Activated CD4-positive, alpha-beta T cell treated with anti-CD3 and anti-CD28 coated beads for 36 hours (primary cell): Measurements from ENCODE around the gene SORCS2. TPM values are rescaled to one million over a fixed set of nuclear protein-coding genes. Genes with fewer than 3 reads are reported as not detected.

Experiments used
- ATAC-seq: fragments of 200-7000 bp; cut with Tn5 transposase; one replicate; pipeline ENCODE4 v1.10.0; 2021; ENCODE audit warnings: mild to moderate bottlenecking, moderate library complexity
- CTCF ChIA-PET: fragments of 350-600 bp; sonication (Branson Sonifier 250); formaldehyde crosslinking; loops from one replicate; lab custom pipeline; 2021; ENCODE audit warnings: antibody characterized with exemption; lab: Charles Lee
- POLR2A ChIA-PET: fragments of 350-600 bp; sonication (Branson Sonifier 250); formaldehyde crosslinking; loops from one replicate; lab custom pipeline; 2021; ENCODE audit warnings: antibody characterized with exemption, inconsistent platforms; lab: Charles Lee
- DNase-seq: peaks from one replicate; pipeline ENCODE4 v3.0.0-alpha.2; 2020
- H3K27ac Mint-ChIP-seq: one replicate; pipeline ENCODE4 v1.8.0; 2021; ENCODE audit warnings: mixed read lengths
- H3K27me3 Mint-ChIP-seq: one replicate; pipeline ENCODE4 v1.8.0; 2021; ENCODE audit warnings: mixed read lengths
- H3K36me3 Mint-ChIP-seq: one replicate; pipeline ENCODE4 v1.8.0; 2021; ENCODE audit warnings: low read depth, mixed read lengths
- H3K4me1 Mint-ChIP-seq: one replicate; pipeline ENCODE4 v1.8.0; 2021; ENCODE audit warnings: mixed read lengths
- H3K4me3 Mint-ChIP-seq: one replicate; pipeline ENCODE4 v1.8.0; 2021; ENCODE audit warnings: mild to moderate bottlenecking, moderate library complexity, mixed read lengths
- H3K9me3 Mint-ChIP-seq: one replicate; pipeline ENCODE4 v1.8.0; 2021; ENCODE audit warnings: low read depth, mixed read lengths
- intact Hi-C, 2 experiments: fragments of 100-400 bp; cut with DNase I in 1 of 2; cut with micrococcal nuclease in 1 of 2; formaldehyde crosslinking; loops; one replicate each; pipeline versions ENCODE4 v1.14.2 to v1.15.1; 2022 to 2024; cut with DNase I, micrococcal nuclease
- total RNA-seq, 2 experiments: library from RNA; stranded (reverse); gene quantifications; one replicate each; pipeline ENCODE4 v1.2.3, GENCODE V29; 2021

The SORCS2 gene
- total RNA-seq, 2 experiments from 2014 or later, result 0.04 TPM; not detected in 1

- H3K27me3 Mint-ChIP-seq, result peaks cover 2% of the 10 kb centered on the region
- intact Hi-C loops, result no loop called here
- H3K4me1 Mint-ChIP-seq, result no peaks in the 10 kb centered on the region
- peaks cover 2% of the 10 kb centered on the region for H3K9me3 Mint-ChIP-seq
- ATAC-seq (no peak), DNase-seq (no peak)
- CTCF ChIA-PET, result interaction anchor here (0.6 to 1.1 kb wide), 2 partner anchors 29 to 1118 kb away, joined by 3 read pairs; no protein-coding TSS in a partner anchor
- H3K36me3 Mint-ChIP-seq, result no peaks in the 10 kb centered on the region
- H3K27ac Mint-ChIP-seq, result no peak overlapping the region
- no peak overlapping the region for H3K4me3 Mint-ChIP-seq
- POLR2A ChIA-PET, result no interaction called here
Observed at GRCh38 chr4:7366180-7366945, 174.0 kb downstream of the SORCS2 start.

GRCh38 chr4:7366954-7367353, 174.6 kb downstream of the SORCS2 start:
- no peak for ATAC-seq
- H3K4me1 Mint-ChIP-seq, result no peaks in the 10 kb centered on the region
- no peaks in the 10 kb centered on the region for H3K36me3 Mint-ChIP-seq
- no peak overlapping the region for H3K27ac Mint-ChIP-seq
- no peak overlapping the region for H3K4me3 Mint-ChIP-seq
- DNase-seq, result no peak
- peaks cover 2% of the 10 kb centered on the region for H3K27me3 Mint-ChIP-seq
- peaks cover 2% of the 10 kb centered on the region for H3K9me3 Mint-ChIP-seq
- ChIA-PET POLR2A (no interaction called here), CTCF (interaction anchor here (0.6 to 1.1 kb wide), 2 partner anchors 29 to 1118 kb away, joined by 3 read pairs; no protein-coding TSS in a partner anchor)
- intact Hi-C loops, result no loop called here

GRCh38 chr4:7367406-7367805, 175.1 kb downstream of the SORCS2 start:
- intact Hi-C loops, result no loop called here
- Mint-ChIP-seq H3K4me1 (no peaks in the 10 kb centered on the region), H3K4me3 (no peak overlapping the region), H3K27me3 (peaks cover 2% of the 10 kb centered on the region), H3K36me3 (no peaks in the 10 kb centered on the region), H3K27ac (no peak overlapping the region), H3K9me3 (peaks cover 2% of the 10 kb centered on the region)
- no peak for ATAC-seq
- DNase-seq, result no peak
- ChIA-PET CTCF (interaction anchor here (0.6 to 1.1 kb wide), 2 partner anchors 30 to 1119 kb away, joined by 3 read pairs; no protein-coding TSS in a partner anchor), POLR2A (no interaction called here)

DNA sequence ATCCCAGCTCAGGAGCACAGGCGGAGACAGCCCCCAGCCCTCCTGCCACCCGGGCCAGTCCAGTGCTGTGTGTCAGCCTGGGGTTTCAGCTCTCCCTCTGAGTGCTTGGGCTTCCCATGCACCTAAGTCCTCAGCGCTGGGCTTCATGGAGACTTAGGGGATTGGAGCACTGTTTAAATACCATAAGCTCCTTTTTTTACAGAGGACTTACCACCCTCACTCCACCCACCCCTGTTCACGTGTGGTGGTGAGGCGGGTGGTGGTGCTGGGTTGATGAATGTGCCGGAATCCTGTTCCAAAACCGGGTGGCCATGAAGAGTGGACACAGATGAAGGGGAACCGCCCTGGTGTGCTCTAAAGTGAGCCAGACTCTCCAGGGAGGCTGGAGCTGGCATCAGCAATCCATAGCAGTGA, 175.5 kb downstream of the SORCS2 start:
- DNase-seq (no peak), ATAC-seq (no peak)
- ChIA-PET CTCF (no interaction called here), POLR2A (no interaction called here)
- Mint-ChIP-seq H3K4me1 (no peaks in the 10 kb centered on the region), H3K9me3 (peaks cover 2% of the 10 kb centered on the region), H3K4me3 (no peak overlapping the region), H3K36me3 (no peaks in the 10 kb centered on the region), H3K27ac (no peak overlapping the region), H3K27me3 (peaks cover 2% of the 10 kb centered on the region)
- intact Hi-C loops, result no loop called here

- DNase-seq (no peak), ATAC-seq (no peak)
- Mint-ChIP-seq H3K27me3 (peaks cover 2% of the 10 kb centered on the region), H3K36me3 (no peaks in the 10 kb centered on the region), H3K4me3 (no peak overlapping the region), H3K9me3 (peaks cover 2% of the 10 kb centered on the region), H3K4me1 (no peaks in the 10 kb centered on the region), H3K27ac (no peak overlapping the region)
- POLR2A ChIA-PET, result no interaction called here
- intact Hi-C loops, result no loop called here
- CTCF ChIA-PET, result no interaction called here
Observed at GRCh38 chr4:7368296-7368695, 176.0 kb downstream of the SORCS2 start.

- no peaks in the 10 kb centered on the region for H3K9me3 Mint-ChIP-seq
- H3K27me3 Mint-ChIP-seq, result peaks cover 2% of the 10 kb centered on the region
- ATAC-seq (no peak), DNase-seq (no peak)
- no peak overlapping the region for H3K4me3 Mint-ChIP-seq
- ChIA-PET POLR2A (no interaction called here), CTCF (no interaction called here)
- no peaks in the 10 kb centered on the region for H3K4me1 Mint-ChIP-seq
- H3K36me3 Mint-ChIP-seq, result no peaks in the 10 kb centered on the region
- H3K27ac Mint-ChIP-seq, result no peak overlapping the region
- intact Hi-C loops, result no loop called here
Observed at GRCh38 chr4:7369511-7369910, 177.2 kb downstream of the SORCS2 start.

DNA sequence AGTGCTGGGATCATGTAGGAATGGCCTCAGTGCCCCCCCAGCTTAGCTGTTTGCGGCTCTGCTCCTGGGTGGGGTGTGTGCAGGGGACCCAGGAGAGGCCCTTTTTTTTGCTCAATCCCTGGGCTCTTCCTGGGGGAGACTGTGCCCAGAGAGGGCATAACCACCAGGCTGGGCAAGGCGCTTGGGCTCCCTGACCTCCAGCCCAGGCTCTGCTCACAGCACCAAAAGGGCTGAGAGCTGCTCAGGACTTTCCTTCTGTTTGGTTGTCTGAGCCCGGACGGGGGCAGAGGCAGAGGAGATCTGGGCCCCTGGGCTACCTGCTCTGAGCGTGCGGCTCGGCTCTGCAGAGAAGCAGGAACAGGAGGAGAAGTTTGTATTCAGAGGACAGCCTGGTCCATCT, 177.7 kb downstream of the SORCS2 start:
- POLR2A ChIA-PET, result no interaction called here
- H3K27ac Mint-ChIP-seq, result no peak overlapping the region
- H3K9me3 Mint-ChIP-seq, result no peaks in the 10 kb centered on the region
- H3K4me3 Mint-ChIP-seq, result no peak overlapping the region
- CTCF ChIA-PET, result no interaction called here
- H3K4me1 Mint-ChIP-seq, result no peaks in the 10 kb centered on the region
- H3K27me3 Mint-ChIP-seq, result peaks cover under 1% of the 10 kb centered on the region
- no peaks in the 10 kb centered on the region for H3K36me3 Mint-ChIP-seq
- intact Hi-C loops, result no loop called here
- ATAC-seq (no peak), DNase-seq (no peak)

GRCh38 chr4:7371210-7371941, 179.0 kb downstream of the SORCS2 start:
- no peak for DNase-seq
- no peak overlapping the region for H3K4me3 Mint-ChIP-seq
- no peaks in the 10 kb centered on the region for H3K36me3 Mint-ChIP-seq
- H3K4me1 Mint-ChIP-seq, result no peaks in the 10 kb centered on the region
- POLR2A ChIA-PET, result no interaction called here
- H3K9me3 Mint-ChIP-seq, result no peaks in the 10 kb centered on the region
- intact Hi-C loops, result no loop called here
- H3K27me3 Mint-ChIP-seq, result peaks cover 4% of the 10 kb centered on the region
- CTCF ChIA-PET, result no interaction called here
- H3K27ac Mint-ChIP-seq, result no peak overlapping the region
- no peak for ATAC-seq

GRCh38 chr4:7372673-7373072, 180.3 kb downstream of the SORCS2 start:
- intact Hi-C loops, result no loop called here
- Mint-ChIP-seq H3K4me3 (no peak overlapping the region), H3K4me1 (no peaks in the 10 kb centered on the region), H3K27ac (no peak overlapping the region), H3K9me3 (no peaks in the 10 kb centered on the region), H3K27me3 (peaks cover 10% of the 10 kb centered on the region), H3K36me3 (no peaks in the 10 kb centered on the region)
- ATAC-seq, result no peak
- POLR2A ChIA-PET, result no interaction called here
- DNase-seq, result no peak
- CTCF ChIA-PET, result no interaction called here

DNA sequence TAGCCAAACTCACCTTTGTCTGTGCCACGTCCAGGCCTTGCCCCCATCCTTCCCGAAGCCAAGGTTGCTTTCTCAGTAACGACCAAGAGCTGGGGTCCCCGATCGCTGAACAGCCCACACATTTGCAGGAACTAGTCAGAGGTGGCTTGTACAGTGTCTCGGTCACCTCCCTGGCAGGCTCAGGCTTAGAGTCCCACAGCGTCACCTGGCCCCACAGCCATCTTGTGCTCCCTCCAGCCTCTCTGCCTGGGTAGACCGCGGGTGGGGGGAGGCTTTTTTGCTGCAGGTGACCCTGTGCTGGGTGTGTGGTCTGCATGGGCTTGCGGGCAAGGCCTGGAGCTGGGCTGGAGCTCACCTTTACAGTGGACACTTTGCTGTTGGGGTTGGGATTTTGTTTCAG, 182.2 kb downstream of the SORCS2 start:
- Mint-ChIP-seq H3K4me1 (no peaks in the 10 kb centered on the region), H3K4me3 (no peak overlapping the region), H3K9me3 (no peaks in the 10 kb centered on the region), H3K27ac (no peak overlapping the region), H3K27me3 (peaks cover 22% of the 10 kb centered on the region), H3K36me3 (no peaks in the 10 kb centered on the region)
- ATAC-seq (no peak), DNase-seq (no peak)
- ChIA-PET POLR2A (no interaction called here), CTCF (no interaction called here)
- intact Hi-C loops, result no loop called here

GRCh38 chr4:7375427-7375826, 183.1 kb downstream of the SORCS2 start:
- ChIA-PET CTCF (no interaction called here), POLR2A (no interaction called here)
- Mint-ChIP-seq H3K27ac (no peak overlapping the region), H3K4me1 (no peaks in the 10 kb centered on the region), H3K27me3 (peaks cover 22% of the 10 kb centered on the region), H3K9me3 (no peaks in the 10 kb centered on the region), H3K36me3 (no peaks in the 10 kb centered on the region), H3K4me3 (no peak overlapping the region)
- ATAC-seq, result no peak
- intact Hi-C loops, result no loop called here
- DNase-seq, result no peak
